MV-4-11 (cell line): ENCODE data around the gene ABCG5.

Source experiments
- DNase-seq: peaks from one replicate; lab custom pipeline; 2025; lab: John Stamatoyannopoulos, UW

The ABCG5 gene

GRCh38 chr2:43806719-43807031, 32.0 kb downstream of the ABCG5 start:
- DNase-seq: no peak

- DNase-seq: no peak
Measured at GRCh38 chr2:43803113-43803512, 35.5 kb downstream of the ABCG5 start.

- DNase-seq: no peak
Measured at GRCh38 chr2:43802135-43802534, 36.5 kb downstream of the ABCG5 start.

- no peak for DNase-seq
Measured at GRCh38 chr2:43800894-43801293, 37.7 kb downstream of the ABCG5 start.

- no peak for DNase-seq
Measured at GRCh38 chr2:43798300-43798699, 40.3 kb downstream of the ABCG5 start.

- no peak for DNase-seq
Measured at GRCh38 chr2:43796206-43796605, 42.4 kb downstream of the ABCG5 start.

- DNase-seq: no peak
Measured at GRCh38 chr2:43794956-43795355, 43.7 kb downstream of the ABCG5 start.

- no peak for DNase-seq
Measured at GRCh38 chr2:43792653-43793052, 46.0 kb downstream of the ABCG5 start.

GRCh38 chr2:43791035-43791765, 47.4 kb downstream of the ABCG5 start:
- DNase-seq: no peak

GRCh38 chr2:43790147-43790546, 48.5 kb downstream of the ABCG5 start:
- no peak for DNase-seq

- no peak for DNase-seq
Measured at GRCh38 chr2:43788646-43789045, 50.0 kb downstream of the ABCG5 start.

GRCh38 chr2:43787895-43788294, 50.7 kb downstream of the ABCG5 start:
- no peak for DNase-seq

GRCh38 chr2:43778233-43778632, 60.4 kb downstream of the ABCG5 start:
- no peak for DNase-seq

- DNase-seq: no peak
Measured at GRCh38 chr2:43777306-43777926, 61.2 kb downstream of the ABCG5 start.

- DNase-seq: no peak
Measured at GRCh38 chr2:43776324-43776723, 62.3 kb downstream of the ABCG5 start.

GRCh38 chr2:43774617-43775016, 64.0 kb downstream of the ABCG5 start:
- DNase-seq: no peak

- peak; percentile 81 for DNase-seq
Measured at GRCh38 chr2:43773876-43774613, 64.6 kb downstream of the ABCG5 start, which contains the start of gene DYNC2LI1. Gene DYNC2LI1, plus strand, starts transcription at chr2:43774039. Its CDS starts 100 bp downstream, at chr2:43774139.

- no peak for DNase-seq
Measured at GRCh38 chr2:43766006-43766405, 72.6 kb downstream of the ABCG5 start.

- DNase-seq: no peak
Measured at GRCh38 chr2:43764086-43764705, 74.4 kb downstream of the ABCG5 start.

GRCh38 chr2:43763091-43763490, 75.5 kb downstream of the ABCG5 start:
- no peak for DNase-seq
